Endothelial cell of umbilical vein (primary cell): Measurements from ENCODE around the gene BCO2. TPM values are rescaled to one million over a fixed set of nuclear protein-coding genes. Genes with fewer than 3 reads are reported as not detected.

Experiments
- polyA plus RNA-seq, 4 experiments: library from polyadenylated mRNA; depleted of rRNA in 3 of 4; stranded (reverse) in 3 of 4; unstranded in 1 of 4; fragments of >200 nt; gene quantifications; 2 replicates each; pipeline versions ENCODE4 v1.2.1 to v1.2.3, GENCODE V29; 2011 to 2012; ENCODE audit warnings: missing spikeins in 1 of 4
- small RNA-seq: library from RNA; depleted of rRNA; stranded (forward); fragments of <200 nt; gene quantifications from one replicate; pipeline ENCODE3, GENCODE V24; 2012; ENCODE audit warnings: low replicate concordance, low read depth; ENCODE audit not compliant: insufficient read depth, insufficient read length
- total RNA-seq: library from RNA; stranded (reverse); gene quantifications from 2 replicates; pipeline ENCODE4 v1.2.3, GENCODE V29; 2021

BCO2 gene
- total and polyA plus RNA-seq, 2 donors (not counting 3 experiments of a cell fraction or from before 2014, with no cell fraction given) = 0.58 to 1.9 TPM

Small RNA genes lying within 50 kb of the gene (small RNA-seq; reads per million reads assigned to genes)
- gene MRPS36P4 = not detected

Other genes with a start within 250 kb of the BCO2 start
- gene DIXDC1, start 238.2 kb upstream of the BCO2 start, total RNA-seq = 18.6 and 20.0 TPM in 2 replicates
- 6.4 and 8.0 TPM in 2 replicates for gene DIXDC1, start 238.2 kb upstream of the BCO2 start, polyA plus RNA-seq
- gene DLAT, start 150.1 kb upstream of the BCO2 start, total RNA-seq = 40.1 and 41.3 TPM in 2 replicates
- 10.5 and 13.3 TPM in 2 replicates for gene DLAT, start 150.1 kb upstream of the BCO2 start, polyA plus RNA-seq
- 1.3 and 1.8 TPM in 2 replicates for gene PIH1D2, start 101.5 kb upstream of the BCO2 start, total RNA-seq
- 0.49 and 0.51 TPM in 2 replicates for gene PIH1D2, start 101.5 kb upstream of the BCO2 start, polyA plus RNA-seq
- gene NKAPD1, start 101.2 kb upstream of the BCO2 start, total RNA-seq = 16.7 and 18.5 TPM in 2 replicates
- 5.2 and 7.2 TPM in 2 replicates for gene NKAPD1, start 101.2 kb upstream of the BCO2 start, polyA plus RNA-seq
- gene TIMM8B, start 88.8 kb upstream of the BCO2 start, total RNA-seq = 64.1 and 77.0 TPM in 2 replicates
- gene TIMM8B, start 88.8 kb upstream of the BCO2 start, polyA plus RNA-seq = 110 and 120 TPM in 2 replicates
- 72.3 and 79.0 TPM in 2 replicates for gene SDHD, start 88.6 kb upstream of the BCO2 start, total RNA-seq
- gene SDHD, start 88.6 kb upstream of the BCO2 start, polyA plus RNA-seq = 169 and 190 TPM in 2 replicates
- 1.5 and 1.6 TPM in 2 replicates for gene IL18, start 11.4 kb upstream of the BCO2 start, total RNA-seq
- 0.29 and 0.73 TPM in 2 replicates for gene IL18, start 11.4 kb upstream of the BCO2 start, polyA plus RNA-seq
- gene TEX12, start 8.1 kb upstream of the BCO2 start, total RNA-seq = 0.46 TPM in 1 of 2 replicates, not detected in the other
- not detected in 2 replicates for gene TEX12, start 8.1 kb upstream of the BCO2 start, polyA plus RNA-seq
- gene PTS, start 50.9 kb downstream of the BCO2 start, total RNA-seq = 41.9 and 45.7 TPM in 2 replicates
- gene PTS, start 50.9 kb downstream of the BCO2 start, polyA plus RNA-seq = 19.8 and 29.1 TPM in 2 replicates
- not detected in 2 replicates for gene PLET1, start 85.3 kb downstream of the BCO2 start, total RNA-seq
- gene PLET1, start 85.3 kb downstream of the BCO2 start, polyA plus RNA-seq = not detected in 2 replicates